ENCODE results near the gene DGKI. TPM values are rescaled to one million over a fixed set of nuclear protein-coding genes. Genes with fewer than 3 reads are reported as not detected.

The DGKI gene
- total and polyA plus RNA-seq, 2 of the 4 experiments (the other 2 are of a cell fraction): 3.9 to 15.8 TPM

GRCh38 chr7:137690635-137691034 is 156.1 kb downstream of the DGKI start:
- no peak for DNase-seq
- no peak overlapping the region for H3K4me2 ChIP-seq (ENCODE audit: low read depth, low read length)
- H4K91ac ChIP-seq (ENCODE audit: insufficient read depth, low read depth, low read length): no peak overlapping the region
- no peak overlapping the region for H4K8ac ChIP-seq (ENCODE audit: low read depth in 2 of 2, low read length in 2 of 2)
- no peak overlapping the region for H3K23ac ChIP-seq (ENCODE audit: low read depth, low read length)
- no peaks in the 10 kb centered on the region for H3K36me3 ChIP-seq (ENCODE audit: control insufficient read depth, insufficient read depth, low read length)
- no peak overlapping the region for H2BK5ac ChIP-seq (ENCODE audit: low read depth, low read length, poor library complexity, severe bottlenecking)
- H3K27ac ChIP-seq (ENCODE audit: insufficient read depth, low read length): no peak overlapping the region
- no TSS peak for BruUV-seq (replicated peaks)
- no peaks in the 10 kb centered on the region for H3K9me1 ChIP-seq (ENCODE audit: insufficient read depth, low read length)
- no peak for ATAC-seq (ENCODE audit: low read depth)
- H3K9me3 ChIP-seq (ENCODE audit: control insufficient read depth, insufficient read depth, low read length): no peaks in the 10 kb centered on the region
- CTCF ChIA-PET: interaction anchor here (1.1 to 1.7 kb wide), 2 partner anchors 28 to 34 kb away, joined by 3 to 5 read pairs; no protein-coding TSS in a partner anchor
- no peak overlapping the region for H3K4me3 ChIP-seq (ENCODE audit: insufficient read depth, low read depth, low read length)
- no peak overlapping the region for H4K5ac ChIP-seq (ENCODE audit: low read depth, low read length)
- no peak overlapping the region for H2AFZ ChIP-seq (replicated peaks; ENCODE audit: low read length, poor library complexity)
- H2AK5ac ChIP-seq (ENCODE audit: low read depth, low read length): no peak overlapping the region
- no peak overlapping the region for H2BK15ac ChIP-seq (ENCODE audit: low read depth, low read length)
- H3K14ac ChIP-seq (replicated peaks; ENCODE audit: low read depth, low read length): no peak overlapping the region
- H3K79me1 ChIP-seq (ENCODE audit: low read depth in 1 of 2, low read length in 2 of 2): no peaks in the 10 kb centered on the region
- H2BK20ac ChIP-seq (ENCODE audit: low read depth, low read length): no peak overlapping the region
- no peak overlapping the region for H3K56ac ChIP-seq (ENCODE audit: extremely low read depth, insufficient read depth, low read length)
- intact Hi-C loops (cut with micrococcal nuclease): no loop called here
- no peaks in the 10 kb centered on the region for H4K20me1 ChIP-seq (ENCODE audit: insufficient read depth, low read length)
- no peak overlapping the region for H2AK9ac ChIP-seq (replicated peaks; ENCODE audit: low read depth, low read length, poor library complexity)
- no peak overlapping the region for H2BK120ac ChIP-seq (ENCODE audit: low read depth, low read length)
- in situ Hi-C loops (cut with MboI; ENCODE audit: low sequenced_read_pairs): no loop called here
- H3K9ac ChIP-seq (ENCODE audit: low read depth, low read length): no peak overlapping the region
- H3K4ac ChIP-seq (ENCODE audit: low read depth, low read length): no peak overlapping the region
- WGBS, 2 experiments (ENCODE audit: extremely low coverage in 2 of 2, insufficient read length in 1 of 2): 80% methylated on average over 2 of the region's 4 CpGs; no CpG with 5 or more reads in 1 of the 2 experiments
- H3K18ac ChIP-seq (ENCODE audit: low read depth, low read length): no peak overlapping the region
- TF ChIP-seq ELK1 (IDR thresholded peaks at IDR 0.05; ENCODE audit: borderline replicate concordance, low read depth, low read length) (no peak), USF2 (IDR thresholded peaks at IDR 0.05; ENCODE audit: low read depth, low read length) (no peak), MAZ (IDR thresholded peaks at IDR 0.05; ENCODE audit: borderline replicate concordance, low read depth, low read length) (no peak), MXI1 (IDR thresholded peaks at IDR 0.05; ENCODE audit: borderline replicate concordance, low read depth, low read length) (no peak), SMC3 (IDR thresholded peaks at IDR 0.05; ENCODE audit: low read depth, low read length) (no peak), FOS (IDR thresholded peaks at IDR 0.05; ENCODE audit: low read depth, low read length) (no peak), POLR2A (IDR thresholded peaks at IDR 0.05; ENCODE audit: low read depth, low read length) (no peak), CHD1 (IDR thresholded peaks at IDR 0.05; ENCODE audit: low read depth, low read length) (no peak), NFE2L2 (IDR thresholded peaks at IDR 0.05; ENCODE audit: low read depth, low read length) (no peak), RFX5 (IDR thresholded peaks at IDR 0.05; ENCODE audit: low read depth, low read length) (no peak), RAD21 (IDR thresholded peaks at IDR 0.05; ENCODE audit: low read length) (no peak), RCOR1 (IDR thresholded peaks at IDR 0.05; ENCODE audit: insufficient replicate concordance, low read length) (no peak), BHLHE40 (IDR thresholded peaks at IDR 0.05; ENCODE audit: low read depth, low read length) (no peak), MAFK (IDR thresholded peaks at IDR 0.05; ENCODE audit: low read depth, low read length) (no peak), CTCF (conservative IDR thresholded peaks at IDR 0.05; ENCODE audit: low read depth, low read length) (no peak), CEBPB (IDR thresholded peaks at IDR 0.05; ENCODE audit: low read depth, low read length) (no peak)
- POLR2A ChIA-PET (ENCODE audit: unreplicated experiment): no interaction called here
- no peaks in the 10 kb centered on the region for H3K27me3 ChIP-seq (ENCODE audit: control insufficient read depth, insufficient read depth, low read length)
- dilution Hi-C loops (cut with HindIII; ENCODE audit: low sequenced_read_pairs, unreplicated experiment): no loop called here
- peaks cover 15% of the 10 kb centered on the region for H3K4me1 ChIP-seq (ENCODE audit: control insufficient read depth, insufficient read depth, low read length)
